GM20000 (cell line): ENCODE data around the gene KLF3.

Source experiments
- DNase-seq: peaks from one replicate; pipeline ENCODE4 v3.0.0; 2012; ENCODE audit warnings: low spot score
- TF ChIP-seq, protein P1 (sequence below): IDR thresholded peaks from 2 replicates; pipeline ENCODE4 v1.5.1; 2012; ENCODE audit warnings: mild to moderate bottlenecking, control low read depth; ENCODE audit errors: extremely low read depth, missing control alignments

KLF3 gene

GRCh38 chr4:38730830-38731646 is 67.0 kb downstream of the KLF3 start:
- TF ChIP-seq, protein P1, sequence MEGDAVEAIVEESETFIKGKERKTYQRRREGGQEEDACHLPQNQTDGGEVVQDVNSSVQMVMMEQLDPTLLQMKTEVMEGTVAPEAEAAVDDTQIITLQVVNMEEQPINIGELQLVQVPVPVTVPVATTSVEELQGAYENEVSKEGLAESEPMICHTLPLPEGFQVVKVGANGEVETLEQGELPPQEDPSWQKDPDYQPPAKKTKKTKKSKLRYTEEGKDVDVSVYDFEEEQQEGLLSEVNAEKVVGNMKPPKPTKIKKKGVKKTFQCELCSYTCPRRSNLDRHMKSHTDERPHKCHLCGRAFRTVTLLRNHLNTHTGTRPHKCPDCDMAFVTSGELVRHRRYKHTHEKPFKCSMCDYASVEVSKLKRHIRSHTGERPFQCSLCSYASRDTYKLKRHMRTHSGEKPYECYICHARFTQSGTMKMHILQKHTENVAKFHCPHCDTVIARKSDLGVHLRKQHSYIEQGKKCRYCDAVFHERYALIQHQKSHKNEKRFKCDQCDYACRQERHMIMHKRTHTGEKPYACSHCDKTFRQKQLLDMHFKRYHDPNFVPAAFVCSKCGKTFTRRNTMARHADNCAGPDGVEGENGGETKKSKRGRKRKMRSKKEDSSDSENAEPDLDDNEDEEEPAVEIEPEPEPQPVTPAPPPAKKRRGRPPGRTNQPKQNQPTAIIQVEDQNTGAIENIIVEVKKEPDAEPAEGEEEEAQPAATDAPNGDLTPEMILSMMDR: peak; percentile 90
- DNase-seq: peak; percentile 73

DNA sequence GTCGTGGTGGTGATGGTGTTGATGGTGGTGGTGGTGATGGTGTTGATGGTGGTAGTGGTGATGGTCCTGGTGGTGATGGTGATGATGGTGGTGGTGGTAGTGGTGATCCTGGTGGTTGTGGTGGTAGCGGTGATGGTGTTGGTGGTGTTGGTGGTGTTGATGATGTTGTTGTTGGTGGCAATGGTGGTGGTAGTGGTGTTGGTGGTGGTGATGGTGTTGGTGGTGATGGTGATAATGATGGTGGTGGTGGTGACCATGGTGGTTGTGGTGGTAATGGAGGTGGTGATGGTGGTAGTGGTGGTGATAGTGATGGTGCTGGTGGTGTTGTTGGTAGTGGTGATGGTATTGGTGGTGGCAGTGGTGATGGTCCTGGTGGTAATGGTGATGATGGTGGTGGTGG is 69.7 kb downstream of the KLF3 start:
- TF ChIP-seq, protein P1: no peak
- DNase-seq: no peak

DNA sequence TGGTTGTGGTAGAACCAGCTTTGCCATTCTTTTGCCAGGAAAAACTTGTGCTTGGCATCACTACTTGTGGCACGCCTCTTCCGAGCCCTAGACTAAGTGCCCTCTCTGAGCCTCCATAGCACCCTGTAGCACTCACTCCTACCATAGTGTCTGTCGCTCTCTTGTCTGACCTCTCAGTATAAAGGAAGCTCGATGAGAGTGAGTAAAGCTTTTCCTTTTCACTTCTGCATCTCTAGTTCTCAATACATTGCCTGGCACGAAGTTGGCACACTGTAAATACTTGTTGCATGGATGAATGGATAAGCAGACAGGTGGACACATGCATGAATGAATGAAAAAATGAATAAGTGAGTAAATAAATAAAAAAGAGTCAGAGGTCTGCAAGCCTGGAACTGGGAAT is 70.4 kb downstream of the KLF3 start:
- DNase-seq: no peak
- TF ChIP-seq, protein P1: no peak

DNA sequence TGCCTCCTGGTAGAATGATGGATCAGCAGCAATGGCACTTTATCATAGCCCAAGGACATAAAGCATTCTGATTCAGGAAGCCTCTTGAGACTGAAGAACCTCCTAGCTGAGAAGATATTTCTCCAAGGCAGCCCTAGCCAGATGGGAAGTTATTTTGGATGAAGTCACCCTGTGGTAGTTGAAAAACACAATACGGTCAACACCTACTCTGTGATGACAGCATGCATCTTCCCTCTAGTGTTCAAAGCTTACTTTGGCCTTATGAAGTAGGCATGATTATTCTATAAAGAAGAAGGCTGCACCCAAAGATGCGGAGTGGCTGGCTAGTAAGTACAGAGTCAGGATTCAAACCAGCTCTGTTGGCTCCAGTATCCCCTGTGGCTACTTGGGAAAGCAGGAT is 70.9 kb downstream of the KLF3 start:
- no peak for DNase-seq
- TF ChIP-seq, protein P1: no peak

DNA sequence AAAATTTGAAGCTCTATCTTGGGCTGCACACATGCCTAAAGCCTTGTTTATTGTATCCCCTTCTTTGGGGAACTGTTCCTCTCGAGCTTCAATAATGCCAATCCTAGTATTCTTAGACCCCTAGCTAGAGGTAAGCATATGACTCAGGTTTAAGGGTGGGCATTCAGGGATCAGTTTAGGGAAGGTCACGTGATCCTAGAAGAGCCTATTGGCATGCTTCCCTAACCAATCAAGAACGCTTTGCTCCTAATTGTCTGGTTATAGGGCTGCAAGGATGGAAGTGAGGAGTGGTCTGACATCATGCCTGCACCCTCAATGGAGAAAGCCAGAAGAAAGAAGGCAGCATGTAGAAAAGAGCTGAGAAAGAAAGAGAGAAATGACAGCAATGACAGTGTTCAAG is 71.9 kb downstream of the KLF3 start:
- DNase-seq: no peak
- TF ChIP-seq, protein P1: no peak

- DNase-seq: no peak
- TF ChIP-seq, protein P1: no peak
These were observed 75.2 kb downstream of the KLF3 start for GRCh38 chr4:38738940-38739803.

- DNase-seq: no peak
- TF ChIP-seq, protein P1: no peak
These were observed 76.3 kb downstream of the KLF3 start for GRCh38 chr4:38740303-38740702.
